SK-N-MC (cell line): ENCODE results near the gene ZFYVE28.

ENCODE experiments used
- EZH2 ChIP-seq: fragments of 200-600 bp; sonication (generic); IDR thresholded peaks from one replicate; pipeline ENCODE4 v1.6.1; 2017; ENCODE audit warnings: antibody characterized with exemption
- POLR2AphosphoS5 ChIP-seq: IDR thresholded peaks from 2 replicates; pipeline ENCODE4 v1.6.1; 2012; ENCODE audit warnings: mild to moderate bottlenecking, low read depth, low read length, borderline replicate concordance

DNA sequence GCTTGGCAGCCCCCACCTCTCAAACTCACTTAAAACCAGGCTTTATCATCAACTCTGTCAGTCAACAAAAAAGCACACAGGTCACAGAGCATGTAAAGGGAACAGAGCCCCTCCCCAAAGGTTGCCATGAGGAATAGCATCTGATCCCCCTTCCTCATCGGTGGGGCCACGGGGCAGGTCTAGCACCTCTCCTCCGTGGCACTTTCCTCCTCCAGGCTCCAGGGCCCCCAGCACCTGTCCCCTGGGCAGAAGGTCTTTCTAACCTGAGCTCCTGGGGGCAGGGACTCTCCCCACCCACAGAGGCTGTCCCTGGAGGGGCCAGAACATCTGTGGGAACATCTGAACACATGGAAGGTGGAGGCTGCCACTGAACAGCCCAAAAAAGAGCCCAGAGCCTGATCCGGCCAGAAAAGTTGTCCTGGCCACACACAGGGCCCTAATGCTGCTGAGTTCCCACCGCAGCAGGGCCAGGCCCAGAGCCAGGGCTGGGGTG is 65.7 kb downstream of the ZFYVE28 start:
- TF ChIP-seq EZH2 (no peak), POLR2AphosphoS5 (no peak)
